RWPE2 (cell line): ENCODE data around the gene ZW10.
A peak's percentile ranks its signal among the peaks of the same experiment; 100 is the strongest.

Experiments
- ATAC-seq: fragments of 200-7000 bp; cut with Tn5 transposase; 3 replicates; pipeline ENCODE4 v1.9.1; 2021; ENCODE audit warnings: low read depth
- DNase-seq: peaks from one replicate; pipeline ENCODE4 v3.0.0-alpha.2; 2020; ENCODE audit warnings: low spot score
- H3K27ac ChIP-seq: fragments of 450-650 bp; 2 replicates; pipeline ENCODE4 v1.5.1; 2017; ENCODE audit warnings: mild to moderate bottlenecking; ENCODE audit not compliant: poor library complexity, severe bottlenecking
- H3K27me3 ChIP-seq: fragments of 250-450 bp; sonication (Bioruptor Pico); 2 replicates; pipeline ENCODE4 v1.5.1; 2021; ENCODE audit warnings: mild to moderate bottlenecking, moderate library complexity; ENCODE audit not compliant: insufficient read depth, poor library complexity, severe bottlenecking
- H3K36me3 ChIP-seq: fragments of 250-450 bp; sonication (Bioruptor Pico); 2 replicates; pipeline ENCODE4 v1.5.1; 2020; ENCODE audit warnings: low read depth, mild to moderate bottlenecking, moderate library complexity
- H3K4me1 ChIP-seq: fragments of 250-450 bp; sonication (Bioruptor Pico); 2 replicates; pipeline ENCODE4 v1.5.1; 2021; ENCODE audit warnings: mild to moderate bottlenecking, moderate library complexity; ENCODE audit not compliant: insufficient read depth, poor library complexity, severe bottlenecking
- H3K4me3 ChIP-seq: fragments of 250-450 bp; sonication (Bioruptor Pico); 2 replicates; pipeline ENCODE4 v1.5.1; 2021; ENCODE audit warnings: mild to moderate bottlenecking, moderate library complexity; ENCODE audit not compliant: severe bottlenecking
- H3K9me3 ChIP-seq: fragments of 250-450 bp; sonication (Bioruptor Pico); 2 replicates; pipeline ENCODE4 v1.5.1; 2021; ENCODE audit warnings: mild to moderate bottlenecking, moderate library complexity; ENCODE audit not compliant: severe bottlenecking
- CTCF ChIP-seq: fragments of 450-650 bp; IDR thresholded peaks from one replicate; pipeline ENCODE4 v1.5.1; 2017; ENCODE audit warnings: mild to moderate bottlenecking, moderate library complexity; ENCODE audit not compliant: poor library complexity, severe bottlenecking

Gene ZW10

GRCh38 chr11:113729456-113729855 lies 44.0 kb downstream of the ZW10 start:
- DNase-seq (no peak), ATAC-seq (peak; percentile 61; the same call in 1 of the 3 replicates)
- H3K36me3 ChIP-seq = peaks cover 19% of the 10 kb centered on the region
- no peaks in the 10 kb centered on the region for H3K9me3 ChIP-seq
- H3K27ac ChIP-seq = no peak overlapping the region
- TF ChIP-seq CTCF = no peak
- no peaks in the 10 kb centered on the region for H3K27me3 ChIP-seq
- no peak overlapping the region for H3K4me3 ChIP-seq
- H3K4me1 ChIP-seq = no peaks in the 10 kb centered on the region

- Histone ChIP-seq H3K4me1 (no peaks in the 10 kb centered on the region), H3K27ac (no peak overlapping the region), H3K4me3 (no peak overlapping the region), H3K27me3 (no peaks in the 10 kb centered on the region), H3K9me3 (no peaks in the 10 kb centered on the region), H3K36me3 (peaks cover 13% of the 10 kb centered on the region)
- TF ChIP-seq CTCF = no peak
- DNase-seq (no peak), ATAC-seq (no peak)
Measured at GRCh38 chr11:113728814-113729213, 44.7 kb downstream of the ZW10 start.

GRCh38 chr11:113725913-113726312 lies 47.6 kb downstream of the ZW10 start:
- Histone ChIP-seq H3K4me1 (peaks cover 8% of the 10 kb centered on the region), H3K36me3 (no peaks in the 10 kb centered on the region), H3K27ac (no peak overlapping the region), H3K27me3 (no peaks in the 10 kb centered on the region), H3K4me3 (no peak overlapping the region), H3K9me3 (no peaks in the 10 kb centered on the region)
- no peak for TF ChIP-seq CTCF
- ATAC-seq (no peak), DNase-seq (no peak)

- Histone ChIP-seq H3K27me3 (no peaks in the 10 kb centered on the region), H3K36me3 (no peaks in the 10 kb centered on the region), H3K4me3 (no peak overlapping the region), H3K4me1 (peaks cover 8% of the 10 kb centered on the region), H3K9me3 (no peaks in the 10 kb centered on the region), H3K27ac (no peak overlapping the region)
- no peak for DNase-seq
- no peak for ATAC-seq
- TF ChIP-seq CTCF = no peak
Measured at GRCh38 chr11:113725407-113725806, 48.1 kb downstream of the ZW10 start.

- Histone ChIP-seq H3K4me3 (no peak overlapping the region), H3K27ac (no peak overlapping the region), H3K27me3 (no peaks in the 10 kb centered on the region), H3K4me1 (peaks cover 8% of the 10 kb centered on the region), H3K36me3 (no peaks in the 10 kb centered on the region), H3K9me3 (no peaks in the 10 kb centered on the region)
- DNase-seq (no peak), ATAC-seq (no peak)
- no peak for TF ChIP-seq CTCF
Measured at GRCh38 chr11:113724778-113725177, 48.7 kb downstream of the ZW10 start.
